Spinal cord (tissue), 10 donors: ENCODE data around the gene PCDHA9. TPM values are rescaled to one million over a fixed set of nuclear protein-coding genes. Genes with fewer than 3 reads are reported as not detected.
"Not testable (repeated sequence)": the region's sequence is repeated elsewhere in the genome, so short reads cannot be mapped to it uniquely, and the experiment has no call there.

Experiments
- DNase-seq, 6 donors: peaks; one replicate each; pipeline versions ENCODE4 v3.0.0 to v3.0.0-alpha.2; 2013 to 2015; ENCODE audit warnings: low spot score in 6 of 6, low read depth in 4 of 6
- H3K27ac ChIP-seq: one replicate; pipeline ENCODE4 v1.5.1; 2013; ENCODE audit warnings: low read depth, low read length, control low read depth
- H3K27me3 ChIP-seq: one replicate; pipeline ENCODE4 v1.6.1; 2013; ENCODE audit warnings: low read length; ENCODE audit not compliant: control insufficient read depth, insufficient read depth
- H3K36me3 ChIP-seq: one replicate; pipeline ENCODE4 v1.6.1; 2013; ENCODE audit warnings: low read length; ENCODE audit not compliant: control insufficient read depth, insufficient read depth
- H3K4me1 ChIP-seq: one replicate; pipeline ENCODE4 v1.6.1; 2013; ENCODE audit warnings: low read length; ENCODE audit not compliant: control insufficient read depth, insufficient read depth
- H3K4me3 ChIP-seq: one replicate; pipeline ENCODE4 v1.5.1; 2013; ENCODE audit warnings: low read depth, low read length, control low read depth
- H3K9me3 ChIP-seq: one replicate; pipeline ENCODE4 v1.6.1; 2013; ENCODE audit warnings: low read length; ENCODE audit not compliant: control insufficient read depth, insufficient read depth
- WGBS: methylation state at CpG from one replicate; pipeline ENCODE4 v1.1.5; 2013; ENCODE audit warnings: missing lambda C conversion rate; ENCODE audit not compliant: insufficient coverage; 5-methylcytosine and 5-hydroxymethylcytosine counted together
- polyA plus RNA-seq, 2 donors: library from polyadenylated mRNA; unstranded; fragments of 120-200 nt; gene quantifications; one replicate each; pipeline ENCODE4 v1.2.1, GENCODE V29; 2013; ENCODE audit not compliant: insufficient read length in 2 of 2
- total RNA-seq, 2 donors: library from RNA; depleted of rRNA in 1 of 2; stranded (reverse); fragments of 120-200 nt in 1 of 2; fragments of >200 nt in 1 of 2; gene quantifications; one replicate each; pipeline versions ENCODE4 v1.2.3 to v1.2.4, GENCODE V29; 2013 to 2014
- donor health status: healthy.

The PCDHA9 gene
- total and polyA plus RNA-seq, 4 donors, result 0.11 to 4.1 (median 2.3) TPM

- H3K9me3 ChIP-seq, result peaks cover 14% of the 10 kb centered on the region
Measured at GRCh38 chr5:140857987-140858240, 9.7 kb downstream of the PCDHA9 start.

GRCh38 chr5:140862441-140863295 lies 14.5 kb downstream of the PCDHA9 start:
- DNase-seq, result no peak
- Histone ChIP-seq H3K27me3 (no peaks in the 10 kb centered on the region), H3K36me3 (peaks cover 13% of the 10 kb centered on the region), H3K4me1 (no peaks in the 10 kb centered on the region), H3K9me3 (peaks cover 15% of the 10 kb centered on the region), H3K4me3 (no peak overlapping the region), H3K27ac (no peak overlapping the region)
- WGBS, result 34% methylated on average over 76 of the region's 76 CpGs

More at GRCh38 chr5:140857987-140858240, 9.7 kb downstream of the PCDHA9 start:
- no peak for DNase-seq
- H3K4me3 ChIP-seq, result no peak overlapping the region
- H3K27me3 ChIP-seq, result no peaks in the 10 kb centered on the region
- no peaks in the 10 kb centered on the region for H3K4me1 ChIP-seq
- WGBS, result 50% methylated on average over 22 of the region's 22 CpGs
- peaks cover 9% of the 10 kb centered on the region for H3K36me3 ChIP-seq
- H3K27ac ChIP-seq, result no peak overlapping the region

- DNase-seq, result peak in 3 of 6 donors; percentile 19 to 72 (median 60)
- H3K27me3 ChIP-seq, result no peaks in the 10 kb centered on the region
- no peak within 1 kb of the TSS for H3K27ac ChIP-seq
- H3K4me1 ChIP-seq, result peaks cover 4% of the 10 kb centered on the region
- peaks cover 14% of the 10 kb centered on the region for H3K36me3 ChIP-seq
- peaks cover 13% of the 10 kb centered on the region for H3K9me3 ChIP-seq
- peak within 1 kb of the TSS; percentile 7 for H3K4me3 ChIP-seq
- 11% methylated on average over 32 of the region's 41 CpGs for WGBS
Measured at GRCh38 chr5:140868721-140869554, 20.8 kb downstream of the PCDHA9 start, which contains the start of gene PCDHA11. PCDHA11 (plus strand) TSS chr5:140868957; CDS start chr5:140869104, 147 bp downstream.

- 21% methylated on average over 2 of the region's 5 CpGs for WGBS
- no peaks in the 10 kb centered on the region for H3K27me3 ChIP-seq
Measured at GRCh38 chr5:140869555-140869886, 21.3 kb downstream of the PCDHA9 start.

GRCh38 chr5:140870221-140871201 lies 22.3 kb downstream of the PCDHA9 start:
- no peak for DNase-seq
- Histone ChIP-seq H3K27ac (no peak overlapping the region), H3K4me3 (no peak overlapping the region), H3K9me3 (peaks cover 13% of the 10 kb centered on the region), H3K4me1 (peaks cover 4% of the 10 kb centered on the region), H3K36me3 (peaks cover 17% of the 10 kb centered on the region), H3K27me3 (no peaks in the 10 kb centered on the region)
- 37% methylated on average over 114 of the region's 114 CpGs for WGBS

More at GRCh38 chr5:140869555-140869886, 21.3 kb downstream of the PCDHA9 start:
- DNase-seq, result peak in 1 of 6 donors; percentile 43
- Histone ChIP-seq H3K27ac (no peak overlapping the region), H3K4me1 (peaks cover 4% of the 10 kb centered on the region), H3K9me3 (peaks cover 13% of the 10 kb centered on the region), H3K4me3 (no peak overlapping the region), H3K36me3 (peaks cover 14% of the 10 kb centered on the region)

GRCh38 chr5:140875085-140876065 lies 27.2 kb downstream of the PCDHA9 start, which contains the start of gene PCDHA12:
PCDHA12 (plus strand) TSS chr5:140875308; CDS start chr5:140875473, 165 bp downstream.
- peaks cover 20% of the 10 kb centered on the region for H3K36me3 ChIP-seq
- H3K4me3 ChIP-seq, result no peak within 1 kb of the TSS
- H3K4me1 ChIP-seq, result peaks cover 3% of the 10 kb centered on the region
- peak in 2 of 6 donors; percentile 9 to 20 for DNase-seq
- H3K9me3 ChIP-seq, result peaks cover 24% of the 10 kb centered on the region
- H3K27ac ChIP-seq, result no peak within 1 kb of the TSS
- WGBS, result 20% methylated on average over 34 of the region's 47 CpGs
- H3K27me3 ChIP-seq, result no peaks in the 10 kb centered on the region

GRCh38 chr5:140876541-140877261 lies 28.5 kb downstream of the PCDHA9 start:
- DNase-seq, H3K4me1 ChIP-seq, H3K4me3 ChIP-seq, H3K27me3 ChIP-seq, H3K27ac ChIP-seq: not testable (repeated sequence)
- Histone ChIP-seq H3K9me3 (peaks cover 17% of the 10 kb centered on the region), H3K36me3 (peaks cover 12% of the 10 kb centered on the region)
- WGBS, result 34% methylated on average over 80 of the region's 80 CpGs

GRCh38 chr5:140877262-140877581 lies 29.0 kb downstream of the PCDHA9 start:
- DNase-seq, result no peak
- WGBS, result 38% methylated on average over 37 of the region's 37 CpGs
- Histone ChIP-seq H3K27ac (no peak overlapping the region), H3K9me3 (peaks cover 17% of the 10 kb centered on the region), H3K27me3 (no peaks in the 10 kb centered on the region), H3K36me3 (peaks cover 13% of the 10 kb centered on the region), H3K4me1 (peaks cover under 1% of the 10 kb centered on the region), H3K4me3 (no peak overlapping the region)
